Renal cortical epithelial cell (primary cell): ENCODE measurements around the gene ROPN1L. TPM values are rescaled to one million over a fixed set of nuclear protein-coding genes. Genes with fewer than 3 reads are reported as not detected.

Experiments used
- DNase-seq: peaks from one replicate; pipeline ENCODE4 v3.0.0-alpha.2; 2011; ENCODE audit warnings: low read depth
- total RNA-seq: library from RNA; depleted of rRNA; stranded (reverse); fragments of >200 nt; gene quantifications from 2 replicates; pipeline ENCODE4 v1.2.3, GENCODE V29; 2014

The ROPN1L gene
- total RNA-seq, 1 donor from 2014 or later = 3.1 TPM

GRCh38 chr5:10427978-10428377 lies 13.7 kb upstream of the ROPN1L start:
- DNase-seq = no peak

DNA sequence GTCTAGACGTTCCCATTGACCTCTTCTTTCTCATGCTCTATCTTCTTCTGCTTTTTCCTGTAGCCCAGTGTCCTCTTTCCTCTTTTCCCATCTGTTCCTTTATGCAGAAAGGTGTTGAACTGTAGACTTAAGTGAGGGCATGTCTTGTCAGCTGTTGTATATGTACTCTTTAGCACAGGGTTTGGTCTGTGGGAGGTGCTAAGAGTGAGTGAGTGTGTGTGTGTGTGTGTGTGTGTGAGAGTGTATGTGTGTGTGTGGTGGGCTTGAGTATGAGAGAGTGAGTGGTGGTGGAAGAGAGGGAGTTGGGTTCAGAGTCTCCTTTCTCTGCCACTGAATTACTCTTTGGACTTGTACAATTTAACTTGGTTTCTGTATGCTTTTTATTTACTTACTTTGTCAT lies 10.3 kb upstream of the ROPN1L start:
- no peak for DNase-seq

DNA sequence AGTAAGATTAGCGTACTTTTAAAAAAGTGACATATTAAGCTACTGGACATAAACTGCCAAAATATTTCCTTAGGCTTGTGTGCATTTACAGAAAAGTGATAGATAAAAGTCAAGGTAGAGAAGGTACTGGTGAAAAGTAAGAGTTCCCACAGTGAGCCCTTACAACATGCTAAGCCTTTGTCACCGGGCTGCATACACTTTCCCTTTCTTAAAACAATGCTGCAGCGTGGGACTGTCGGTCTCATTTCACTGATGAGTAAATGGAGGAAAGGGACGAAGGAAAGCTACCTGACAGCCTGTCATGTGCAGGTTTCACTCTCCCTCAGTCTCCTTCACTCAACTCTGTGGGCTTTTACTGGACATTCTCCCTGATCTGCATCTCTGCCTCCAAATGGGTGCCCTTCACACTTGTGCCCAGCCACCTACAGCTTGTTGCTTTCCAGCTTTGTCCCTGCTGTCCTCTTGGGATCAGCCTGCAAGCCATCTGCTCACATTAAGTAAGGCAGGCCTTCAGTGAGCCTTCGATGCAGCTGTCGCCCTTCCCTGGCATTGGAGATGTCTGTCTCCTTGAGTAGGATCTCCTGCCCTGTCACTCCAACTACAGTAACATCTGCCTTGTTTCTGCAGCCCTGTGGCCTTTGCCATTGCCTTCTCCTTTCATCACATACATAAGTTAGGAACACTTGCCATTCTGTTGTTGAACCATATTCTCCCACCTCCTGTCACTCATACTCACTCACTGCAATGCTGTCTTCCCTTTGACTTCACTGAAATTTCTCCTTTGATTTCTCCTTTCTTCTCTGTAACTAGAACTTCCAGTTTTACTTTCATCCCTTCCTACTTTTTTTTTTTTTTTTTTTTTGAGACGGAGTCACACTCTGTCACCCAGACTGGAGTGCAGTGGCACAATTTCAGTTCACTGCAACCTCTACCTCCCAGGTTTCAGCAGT lies 9.3 kb upstream of the ROPN1L start:
- DNase-seq = no peak

DNA sequence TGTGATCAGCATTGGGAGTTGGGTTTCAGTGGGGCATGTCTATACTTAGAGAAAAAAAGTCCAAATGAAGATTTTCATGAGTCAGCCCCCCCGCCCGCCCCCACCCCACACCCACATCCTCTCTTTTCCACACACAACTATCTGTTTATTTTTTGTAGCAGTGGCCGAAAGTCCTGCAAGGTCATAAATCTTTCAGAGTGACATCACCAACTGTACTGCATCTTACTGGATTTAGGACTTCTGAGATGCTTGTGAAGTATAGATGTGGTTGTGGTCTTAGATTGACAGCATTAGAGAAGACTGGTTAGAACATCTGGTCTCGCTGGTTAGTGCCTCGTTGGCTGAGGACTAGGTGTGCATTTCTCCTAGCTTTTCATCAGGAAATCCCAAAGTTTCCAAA lies 7.3 kb upstream of the ROPN1L start:
- no peak for DNase-seq

GRCh38 chr5:10438301-10438700 lies 3.4 kb upstream of the ROPN1L start:
- DNase-seq = no peak

DNA sequence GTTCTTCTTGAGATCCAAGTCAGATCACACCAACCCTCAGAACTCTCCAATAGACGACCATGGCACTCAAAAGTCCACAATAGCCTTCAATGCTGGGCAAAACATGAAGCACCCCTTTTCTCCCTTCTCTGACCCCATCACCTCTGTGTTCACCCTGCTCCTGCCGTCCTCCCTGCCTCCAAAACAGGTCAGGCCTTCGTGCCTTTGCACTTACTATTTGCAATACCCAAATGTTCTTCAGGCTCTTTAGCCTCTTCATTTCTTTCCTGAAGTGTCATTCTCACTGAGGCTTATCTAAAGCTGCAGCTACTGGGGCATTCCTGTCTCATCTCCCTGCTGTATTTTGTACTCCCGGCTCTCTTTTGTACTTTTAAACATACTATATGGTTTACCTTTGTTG lies 2.0 kb upstream of the ROPN1L start:
- no peak for DNase-seq

GRCh38 chr5:10440367-10440990 lies 1.2 kb upstream of the ROPN1L start:
- no peak for DNase-seq

DNA sequence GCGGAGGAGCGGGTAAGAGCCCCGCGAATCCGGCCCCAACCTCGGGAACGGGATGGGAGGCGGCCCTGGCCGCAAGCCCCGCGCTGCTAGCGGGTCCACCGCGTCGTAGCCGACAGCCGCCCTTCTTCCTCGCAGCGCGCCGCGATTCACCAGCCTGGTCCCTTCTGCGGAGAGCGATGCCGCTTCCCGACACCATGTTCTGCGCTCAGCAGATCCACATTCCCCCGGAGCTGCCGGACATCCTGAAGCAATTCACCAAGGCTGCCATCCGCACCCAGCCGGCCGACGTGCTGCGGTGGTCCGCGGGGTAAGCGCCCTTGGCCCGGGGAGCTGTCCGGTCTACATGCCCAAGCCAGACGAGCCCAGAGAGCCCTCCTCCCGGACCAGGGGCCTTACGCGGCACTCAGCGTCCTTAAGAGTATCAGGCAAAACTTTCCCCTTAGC lies 335 bp downstream of the ROPN1L start:
- DNase-seq = no peak

- DNase-seq = no peak
Measured at GRCh38 chr5:10442576-10442975, 897 bp downstream of the ROPN1L start.

- DNase-seq = no peak
Measured at GRCh38 chr5:10445352-10445751, 3.7 kb downstream of the ROPN1L start.

GRCh38 chr5:10446490-10446889 lies 4.8 kb downstream of the ROPN1L start:
- DNase-seq = no peak

DNA sequence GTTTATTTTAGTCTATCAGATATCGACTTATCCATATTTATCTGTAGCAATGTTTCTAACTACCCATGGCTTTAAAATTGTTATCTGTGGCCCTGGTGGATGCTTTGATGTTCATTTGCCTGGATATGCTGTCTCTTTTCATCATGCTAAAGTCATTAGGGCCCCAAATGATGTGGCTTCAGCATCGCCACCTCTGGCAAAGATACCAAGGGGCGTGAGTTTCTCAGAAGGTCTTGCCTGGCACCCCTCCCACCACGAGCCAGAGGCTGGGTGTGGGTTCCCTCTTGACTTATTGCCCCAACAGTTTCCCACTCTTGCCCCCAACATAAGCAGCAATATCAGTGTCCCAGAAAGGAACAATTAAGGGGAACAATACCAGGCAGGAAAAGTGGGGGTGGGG lies 5.4 kb downstream of the ROPN1L start:
- no peak for DNase-seq

GRCh38 chr5:10448754-10449360 lies 7.2 kb downstream of the ROPN1L start:
- no peak for DNase-seq

DNA sequence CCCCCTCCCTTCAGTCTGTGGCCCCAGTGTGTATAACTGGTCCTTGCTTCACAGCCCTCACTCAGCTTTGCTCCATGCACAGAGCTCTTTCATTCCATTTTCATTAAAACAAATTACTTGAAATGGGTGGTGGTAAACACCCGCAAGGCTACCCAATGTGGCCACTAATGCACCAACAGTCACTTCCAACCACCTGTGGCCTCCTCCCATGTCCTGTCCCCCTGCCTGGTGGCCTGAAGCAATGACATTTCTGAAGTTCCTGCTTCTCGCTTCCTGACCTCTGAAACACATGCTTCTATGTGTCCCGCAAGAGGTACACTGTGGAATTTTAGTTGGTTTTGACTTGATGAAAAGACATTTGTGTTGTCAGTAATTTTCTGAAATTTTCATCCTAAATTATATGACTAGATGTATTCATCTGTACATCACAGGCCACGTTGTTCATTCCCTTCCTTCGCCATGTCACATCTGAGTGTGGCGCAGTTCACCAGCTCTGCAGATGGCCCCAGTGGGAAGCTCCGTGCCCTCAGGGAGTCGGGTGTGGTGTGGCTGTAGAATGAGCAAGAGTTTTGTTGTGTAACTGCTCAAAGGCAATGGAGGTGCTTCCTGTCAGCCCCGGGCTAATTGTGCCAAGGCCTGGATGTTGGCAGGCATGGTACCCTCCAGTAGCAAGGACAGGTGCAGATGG lies 9.6 kb downstream of the ROPN1L start:
- no peak for DNase-seq

GRCh38 chr5:10452768-10453331 lies 11.2 kb downstream of the ROPN1L start:
- peak; percentile 91 for DNase-seq

DNA sequence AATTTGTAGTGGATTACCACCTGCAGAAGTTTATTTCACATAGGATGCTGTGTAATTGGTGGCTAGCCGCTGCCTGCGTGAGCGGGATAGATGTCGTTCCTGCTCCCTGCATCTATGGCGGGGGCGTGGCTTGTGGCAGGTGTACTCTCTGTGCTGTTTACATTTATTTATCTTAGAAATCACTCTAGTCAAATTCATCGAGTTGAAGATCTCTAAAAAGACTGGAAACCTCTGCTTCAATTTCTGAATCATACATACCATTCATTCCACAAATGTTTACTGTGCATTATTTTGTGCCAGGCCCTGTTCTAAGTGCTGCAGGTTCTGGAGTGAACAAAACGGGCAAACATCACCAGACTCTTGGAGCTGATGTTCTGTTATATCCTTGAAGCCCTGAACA lies 11.9 kb downstream of the ROPN1L start:
- DNase-seq = peak; percentile 81

DNA sequence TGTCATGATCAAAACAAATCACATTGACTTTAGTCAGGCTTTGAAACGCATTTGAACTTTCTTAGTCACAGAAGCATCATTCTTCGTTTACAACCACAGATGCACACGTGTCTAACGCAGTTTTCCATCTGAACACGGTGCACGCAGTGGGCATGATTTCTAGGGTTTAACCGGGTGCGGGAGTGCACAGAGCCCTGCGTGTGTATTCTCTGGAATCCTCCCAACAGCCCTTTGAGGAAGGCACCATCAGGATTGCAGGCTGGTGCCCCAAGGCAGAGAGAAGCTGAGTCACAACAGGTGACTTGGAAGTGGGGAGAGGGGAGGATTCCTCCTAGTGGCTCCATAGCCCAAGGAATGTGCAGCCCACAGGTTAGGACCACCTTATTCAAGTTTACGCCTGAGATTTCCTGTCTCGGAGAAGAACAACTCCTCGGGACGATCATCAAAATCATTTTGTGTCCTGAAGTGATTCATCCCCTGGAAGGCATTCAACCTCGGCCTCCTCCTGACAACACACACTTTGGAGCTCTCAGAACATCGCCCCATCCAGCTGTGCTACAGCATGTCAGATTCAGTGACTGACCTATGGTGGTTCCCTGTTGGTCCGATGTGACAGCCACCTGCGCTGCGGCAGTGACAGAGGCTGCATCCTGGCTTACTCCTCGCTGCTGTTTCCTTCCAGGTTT lies 13.1 kb downstream of the ROPN1L start:
- peak; percentile 62 for DNase-seq

- DNase-seq = no peak
Measured at GRCh38 chr5:10455277-10455670, 13.6 kb downstream of the ROPN1L start.

- no peak for DNase-seq
Measured at GRCh38 chr5:10456583-10457420, 15.1 kb downstream of the ROPN1L start.
